ENCODE results near the gene IL24.

IL24 gene

DNA sequence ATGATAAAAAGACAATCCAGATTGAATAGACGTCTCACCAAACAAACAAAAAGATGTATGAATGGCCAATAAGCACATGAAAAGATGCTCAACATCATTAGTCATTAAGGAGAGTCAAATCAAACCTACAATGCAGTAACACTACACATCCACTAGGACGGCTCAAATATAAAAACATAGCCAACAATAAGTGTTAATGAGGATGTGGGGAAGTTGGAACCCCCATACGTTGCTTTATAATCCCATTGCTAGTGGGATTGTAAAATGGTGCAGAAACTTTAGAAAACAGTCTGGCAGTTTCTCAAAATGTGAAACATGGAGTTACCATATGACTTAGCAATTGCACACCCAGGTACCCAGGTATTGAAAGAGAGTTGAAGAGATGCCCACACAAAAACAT is 14.7 kb upstream of the IL24 start:
- DNase-seq, result no peak

DNA sequence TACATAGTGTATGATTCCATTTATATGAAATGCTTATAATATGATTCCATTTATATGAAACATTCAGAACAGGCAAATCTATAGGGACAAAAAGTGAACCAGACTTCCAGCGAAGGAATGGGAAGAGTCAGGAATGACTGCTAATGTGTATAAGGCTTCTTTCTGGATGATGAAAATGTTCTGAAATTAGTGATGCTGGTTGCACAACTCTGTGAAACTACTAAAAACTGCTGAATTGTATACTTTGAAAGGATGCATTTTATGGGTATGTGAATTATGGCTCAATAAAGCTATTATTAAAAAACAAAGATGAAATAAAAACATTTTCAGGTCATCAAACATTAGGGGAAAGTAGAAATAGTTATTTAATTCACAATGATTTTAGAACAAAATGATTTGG is 14.1 kb upstream of the IL24 start:
- DNase-seq, result no peak

DNA sequence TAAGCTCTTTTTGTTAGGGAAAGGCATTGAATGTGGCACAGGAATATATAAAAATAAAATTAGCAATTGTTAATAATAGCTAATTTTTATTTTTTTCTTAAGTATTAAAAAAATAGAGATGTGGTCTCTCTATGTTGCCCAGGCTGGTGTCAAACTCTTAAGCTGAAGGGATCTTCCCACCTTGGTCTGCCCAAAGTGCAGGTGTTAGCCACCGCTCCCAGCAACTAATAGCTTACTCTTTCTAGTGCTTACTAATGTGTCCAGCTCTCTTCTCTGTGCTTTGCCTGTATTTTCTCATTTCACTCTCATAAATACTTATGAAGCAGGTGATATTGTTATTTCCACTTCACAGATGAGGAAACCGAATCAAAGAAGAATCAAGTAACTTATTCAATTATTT is 13.4 kb upstream of the IL24 start:
- no peak for DNase-seq

DNA sequence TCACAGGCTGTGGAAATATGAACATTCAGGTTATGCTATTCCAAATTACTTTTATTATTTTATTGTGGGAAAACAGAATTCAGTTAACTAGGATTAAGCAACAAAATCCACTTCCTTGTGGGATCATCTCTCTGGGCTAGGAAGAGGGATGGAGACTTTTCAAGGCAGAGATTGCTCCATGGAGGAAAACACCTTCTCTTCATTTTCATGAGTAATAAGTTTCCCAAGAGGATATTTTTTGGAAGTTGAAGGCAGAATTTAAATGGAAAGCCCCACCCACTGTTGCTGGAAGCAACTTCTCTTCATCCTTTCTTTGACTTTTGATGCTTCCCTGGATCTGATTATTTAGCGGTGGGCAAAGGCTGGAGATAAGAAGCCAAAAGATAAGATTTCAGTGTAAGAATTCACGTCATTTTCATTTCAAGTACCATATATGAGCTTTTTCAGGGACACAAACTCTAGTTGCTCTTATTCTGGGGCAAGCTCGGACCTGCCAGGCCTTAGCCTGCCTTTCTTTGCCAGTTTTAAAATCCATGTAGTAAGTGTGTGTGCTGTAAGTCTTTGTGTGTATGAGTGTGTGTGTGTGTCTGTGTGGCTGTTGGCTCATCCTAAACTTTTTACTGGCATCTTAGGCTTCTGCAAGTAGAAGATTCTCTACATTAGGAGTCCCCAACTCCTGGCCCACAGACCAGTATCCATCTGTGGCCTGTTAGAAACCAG is 11.7 kb upstream of the IL24 start:
- DNase-seq, result no peak

DNA sequence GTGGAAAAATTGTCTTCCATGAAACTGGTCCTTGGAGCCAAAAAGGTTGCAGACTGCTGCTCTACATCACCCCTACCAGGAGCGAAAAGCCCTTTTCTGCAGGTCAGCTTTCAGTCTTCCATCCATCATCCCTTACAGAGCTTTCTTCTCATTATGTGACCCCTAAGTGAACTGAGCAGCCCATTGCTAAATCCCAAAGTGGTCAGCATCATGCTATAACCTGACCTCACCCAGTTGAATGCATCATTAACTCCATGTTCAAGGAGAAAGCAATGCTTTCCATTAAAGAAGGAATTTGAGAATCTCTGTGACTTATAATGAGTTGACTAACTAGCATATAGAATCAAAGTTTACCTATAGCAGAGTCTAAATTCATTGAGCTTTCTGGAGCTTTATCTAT is 10.4 kb upstream of the IL24 start:
- no peak for DNase-seq

DNA sequence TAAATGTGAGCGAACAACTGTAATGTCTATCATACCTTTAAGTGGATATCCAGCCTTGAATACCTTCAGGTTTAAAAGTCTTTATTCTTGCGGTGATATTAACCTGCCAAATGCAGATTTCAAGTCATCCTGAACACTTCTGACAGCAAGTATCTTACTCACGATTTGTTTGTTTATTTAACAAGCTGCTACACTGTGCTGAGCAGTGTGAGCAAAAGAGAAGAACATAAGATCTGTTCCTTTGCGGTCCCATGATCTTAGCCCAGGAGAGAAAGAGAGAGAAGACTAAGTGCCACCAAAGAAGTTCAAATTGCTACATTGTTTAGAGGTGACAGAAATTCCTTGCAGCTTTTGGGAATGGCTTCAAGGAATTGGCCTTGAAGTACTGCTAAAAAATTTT is 9.5 kb upstream of the IL24 start:
- DNase-seq, result no peak

DNA sequence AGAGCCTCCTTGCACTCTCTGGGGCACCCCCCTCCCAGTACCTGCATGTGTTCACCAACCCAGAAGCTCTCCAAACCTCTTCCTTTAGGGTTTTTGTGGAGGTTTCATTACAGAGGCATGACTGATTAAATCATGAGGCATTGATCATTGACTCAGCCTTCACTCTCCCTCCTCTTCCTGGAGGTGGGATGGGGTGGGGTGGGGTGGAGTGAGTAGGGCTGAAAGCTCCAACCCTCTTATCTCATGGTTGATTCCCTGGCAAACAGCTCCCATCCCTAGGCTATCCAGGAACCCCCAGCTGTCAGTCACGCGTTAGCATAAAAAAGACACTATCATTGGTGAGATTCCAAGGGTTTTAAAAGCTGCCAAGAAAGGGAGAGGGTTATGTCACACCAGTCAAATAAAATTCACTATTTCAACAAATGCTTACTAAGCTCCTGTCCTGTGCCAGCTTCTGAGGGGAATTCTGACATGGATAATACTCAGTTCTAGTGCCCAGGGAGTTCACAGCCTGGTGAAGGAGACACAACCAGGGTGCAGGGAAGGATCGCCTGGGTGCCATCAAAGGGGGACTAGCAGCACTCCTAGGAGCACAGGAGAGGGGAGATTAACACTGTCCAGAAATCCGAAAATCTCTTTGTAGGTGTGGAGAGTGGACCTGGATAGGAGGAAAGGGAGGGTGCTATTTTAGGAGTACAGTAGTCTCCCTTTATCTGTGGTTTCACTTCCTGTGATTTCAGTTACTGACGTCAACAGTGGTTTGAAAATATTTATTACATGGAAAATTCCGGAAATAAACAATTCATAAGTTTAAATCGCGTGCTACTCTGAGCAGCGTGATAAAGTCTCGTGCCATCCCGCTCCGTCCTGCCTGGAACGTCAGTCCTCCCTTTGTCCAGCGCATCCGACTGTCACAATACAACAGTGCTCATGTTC is 6.8 kb upstream of the IL24 start:
- DNase-seq, result no peak

DNA sequence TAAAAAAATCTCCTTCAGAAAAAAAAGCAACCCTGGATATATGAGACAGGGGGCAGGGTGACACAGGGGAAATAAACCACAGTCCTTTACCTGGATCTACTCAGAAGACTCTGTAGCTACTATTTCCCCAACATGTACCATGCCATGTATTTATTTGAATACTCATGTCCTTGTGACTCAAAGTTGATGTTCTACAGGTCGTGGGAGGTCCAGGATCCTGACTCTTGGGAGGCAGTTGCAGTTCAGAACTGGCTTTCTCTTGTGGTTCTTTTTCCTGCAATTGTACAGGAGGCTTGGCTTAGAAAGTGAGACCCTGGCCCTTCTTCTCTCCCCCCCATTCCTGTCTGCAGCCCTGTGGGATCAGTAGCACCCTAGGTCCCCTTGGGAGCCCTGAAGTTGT is 5.8 kb upstream of the IL24 start:
- no peak for DNase-seq

DNA sequence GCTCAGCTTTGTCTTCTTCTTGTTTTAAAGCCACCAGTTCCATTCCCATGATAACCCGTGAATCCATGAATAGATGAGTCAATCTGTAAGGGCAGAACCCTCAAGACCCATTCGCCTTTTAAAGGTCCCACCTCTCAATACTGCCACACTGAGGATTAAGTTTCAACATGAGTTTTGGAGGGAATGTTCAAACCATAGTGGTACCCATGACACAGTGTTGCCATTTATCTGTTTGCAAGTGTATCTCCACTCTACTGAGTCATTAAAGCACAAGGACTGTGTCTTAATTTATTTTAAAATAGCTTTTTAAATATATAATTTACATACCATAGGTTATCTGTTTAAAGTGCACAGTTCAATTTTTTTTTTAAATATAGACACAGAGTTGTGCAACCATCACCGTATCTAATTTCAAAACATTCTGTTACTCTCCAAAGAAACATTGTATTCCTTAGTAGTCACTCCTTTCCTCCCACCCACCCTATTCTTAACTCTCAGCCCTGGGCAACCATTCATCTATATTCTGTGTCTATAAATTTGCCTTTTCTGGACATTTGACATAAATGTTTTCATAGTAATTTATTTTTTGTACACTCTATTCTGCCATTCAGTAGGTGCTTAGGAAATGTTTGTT is 4.8 kb upstream of the IL24 start:
- no peak for DNase-seq

DNA sequence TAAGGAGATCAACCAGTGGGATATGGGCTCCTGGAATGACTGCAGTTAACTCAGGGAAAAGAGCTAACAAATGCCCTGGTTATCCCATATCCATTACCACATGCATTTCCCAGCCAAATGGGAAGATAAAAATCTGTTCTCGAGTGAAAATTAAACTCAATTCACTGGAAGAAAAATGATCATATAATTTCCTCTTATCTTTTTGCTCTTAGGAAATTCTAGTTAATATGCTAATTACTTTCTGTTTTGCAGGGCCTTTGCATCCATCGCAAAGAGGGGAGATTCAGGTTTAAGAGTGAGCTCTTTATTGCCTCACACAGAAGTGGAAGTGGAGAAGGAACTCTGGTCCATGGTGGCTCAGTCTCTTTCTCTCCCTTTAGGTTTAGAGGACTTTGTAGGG is 3.9 kb upstream of the IL24 start:
- no peak for DNase-seq

DNA sequence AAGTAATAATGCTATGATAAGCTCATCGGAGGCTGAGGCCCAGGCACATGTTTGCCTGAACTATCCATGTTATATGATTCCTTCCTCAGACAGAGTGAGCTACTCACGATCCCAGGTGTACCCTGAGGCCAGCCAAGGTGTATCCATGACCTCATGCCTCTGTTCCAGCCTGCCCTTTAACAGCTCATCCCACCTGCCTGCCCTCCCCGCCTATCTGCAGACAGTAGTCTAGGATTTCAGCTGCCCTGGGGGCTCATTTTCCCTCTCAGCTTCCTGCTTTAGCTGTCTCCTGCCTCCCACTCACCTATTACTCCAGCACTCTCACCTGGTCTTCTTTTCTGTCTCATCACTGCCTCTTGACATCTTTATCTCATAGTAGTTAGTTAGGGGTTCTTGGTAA is 1.9 kb upstream of the IL24 start:
- no peak for DNase-seq

DNA sequence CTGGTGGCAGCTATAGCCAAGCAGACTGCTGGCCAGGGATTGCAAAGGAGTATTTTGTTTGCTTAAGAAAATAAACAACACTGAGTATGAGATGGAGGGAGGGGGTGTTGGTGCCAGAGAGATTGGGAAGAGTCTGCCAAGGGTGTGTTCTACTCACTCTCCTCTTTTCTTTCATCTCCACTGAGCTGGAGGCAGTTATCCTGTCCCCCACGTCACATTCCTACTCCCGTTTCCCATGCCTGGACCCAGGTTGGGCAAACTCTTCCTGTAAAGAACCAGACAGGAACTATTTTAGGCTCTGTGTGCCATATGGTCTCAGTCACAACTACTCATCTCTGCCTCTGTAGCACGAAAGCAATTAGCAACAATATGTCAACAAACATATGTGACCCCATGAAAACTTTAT is 1.4 kb upstream of the IL24 start:
- DNase-seq, result no peak

DNA sequence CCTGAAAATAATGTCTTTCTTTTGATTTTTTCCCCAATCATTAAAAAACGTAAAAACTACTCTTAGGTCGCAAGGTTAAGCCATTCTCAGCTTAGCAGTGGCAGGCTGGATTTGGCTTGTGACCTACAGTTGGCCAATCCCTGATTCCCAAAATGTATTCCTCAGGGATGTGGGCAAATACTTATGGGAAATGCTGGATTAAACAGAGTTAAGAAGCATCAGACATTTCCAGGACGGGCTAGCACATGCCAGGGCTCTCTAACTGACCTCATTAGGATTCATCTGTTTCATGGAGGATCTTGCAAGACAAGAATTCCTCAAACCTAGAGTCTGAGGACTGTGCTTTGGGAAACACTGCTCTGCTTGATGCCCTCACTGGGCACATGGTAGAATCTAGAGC is 982 bp upstream of the IL24 start:
- DNase-seq, result no peak

DNA sequence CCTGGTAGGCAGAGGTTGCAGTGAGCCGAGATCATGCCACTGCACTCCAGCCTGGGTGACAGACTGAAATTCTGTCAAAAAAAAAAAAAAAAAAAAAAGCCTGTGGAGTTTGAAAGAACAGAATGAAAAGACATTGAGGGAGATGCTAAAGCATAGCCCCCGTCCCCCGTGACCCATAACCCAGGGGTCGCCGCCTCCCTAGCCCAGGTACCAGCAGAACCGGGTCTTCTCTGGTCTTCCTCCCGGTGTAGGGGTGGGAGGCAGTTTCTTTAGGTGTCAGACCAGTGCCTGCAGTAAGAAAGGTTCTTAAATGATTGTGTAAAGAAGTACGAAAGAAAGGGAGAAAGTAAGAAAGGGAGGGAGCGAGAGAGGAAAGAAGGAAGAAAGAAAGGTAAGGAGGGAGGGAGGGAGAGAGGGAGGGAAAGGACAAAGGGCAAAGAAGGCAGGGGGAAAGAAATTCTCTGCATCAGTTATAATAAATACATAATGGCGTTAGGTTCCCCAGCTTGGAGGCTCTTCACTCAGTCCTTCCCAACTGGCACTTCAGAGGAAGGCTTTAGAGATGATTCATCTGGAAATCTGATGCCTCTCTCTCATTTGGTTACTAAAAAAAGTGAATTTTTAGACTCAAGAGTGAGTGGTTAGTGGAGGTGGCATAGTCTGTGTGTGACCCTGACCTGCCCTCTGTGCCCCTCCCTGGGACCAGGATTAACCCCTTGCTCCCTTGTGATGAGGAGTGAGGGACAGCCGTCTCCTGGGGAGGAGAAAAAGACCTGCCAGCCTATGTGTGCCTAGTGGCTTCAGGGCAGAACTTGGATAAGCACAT is 1.1 kb downstream of the IL24 start:
- DNase-seq, result no peak

DNA sequence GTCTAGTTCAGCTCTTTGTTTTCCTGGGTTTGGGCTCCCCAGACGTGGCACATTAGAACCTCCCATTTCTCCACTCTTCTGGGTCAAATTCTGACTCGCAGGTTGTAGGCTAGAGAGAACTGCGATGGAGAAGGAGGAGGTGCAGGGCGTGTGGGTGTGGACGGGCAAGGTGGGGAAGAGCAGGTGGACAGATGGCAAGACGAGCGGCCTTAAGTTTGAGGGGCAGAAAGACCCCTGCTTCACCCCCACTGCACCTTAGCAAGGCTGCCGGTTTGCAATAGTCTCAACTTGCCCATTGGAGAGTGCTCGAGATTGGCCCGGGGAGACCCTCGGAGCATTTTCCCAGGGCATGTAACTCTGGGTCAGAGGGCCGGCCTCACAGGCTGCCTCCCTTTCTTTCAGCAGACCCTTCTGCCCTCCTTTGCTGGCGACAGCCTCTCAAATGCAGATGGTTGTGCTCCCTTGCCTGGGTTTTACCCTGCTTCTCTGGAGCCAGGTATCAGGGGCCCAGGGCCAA is 1.7 kb downstream of the IL24 start:
- no peak for DNase-seq

DNA sequence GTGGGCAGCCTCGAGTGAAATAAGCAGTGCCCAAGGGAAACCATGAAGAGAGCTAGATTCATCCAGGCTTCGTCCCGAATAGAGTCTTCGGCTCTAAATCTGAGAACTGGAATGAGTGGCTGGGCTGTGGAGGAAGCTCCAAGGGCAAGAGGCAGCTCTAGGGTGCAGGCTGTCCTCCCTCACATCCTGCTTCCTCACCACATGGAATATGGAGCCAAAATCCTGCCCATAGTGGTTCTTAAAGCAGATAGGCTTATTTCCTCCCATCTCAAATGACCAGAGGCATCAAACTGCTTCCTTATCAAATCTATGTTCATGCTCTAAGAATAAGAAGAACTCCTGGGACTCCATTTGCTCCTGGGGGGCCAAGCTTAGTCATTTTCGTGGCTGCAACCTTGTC is 2.5 kb downstream of the IL24 start:
- DNase-seq, result no peak

DNA sequence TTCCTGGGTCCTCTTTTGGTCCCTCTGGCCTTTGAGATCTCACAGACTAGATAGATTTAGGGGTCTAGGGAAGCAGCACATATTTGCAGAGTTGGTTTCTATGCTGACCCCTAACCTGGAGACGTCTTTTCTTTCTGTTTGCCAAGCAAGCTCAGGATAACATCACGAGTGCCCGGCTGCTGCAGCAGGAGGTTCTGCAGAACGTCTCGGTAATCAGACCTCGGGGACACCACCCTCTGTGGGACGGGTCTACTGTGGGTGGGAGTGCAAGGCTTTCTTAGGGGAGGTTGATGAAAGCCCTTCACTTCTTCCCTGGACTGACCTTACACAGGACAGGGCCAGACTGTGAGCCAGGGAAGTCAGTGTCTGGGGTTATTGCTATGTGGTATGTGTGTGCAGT is 2.9 kb downstream of the IL24 start:
- DNase-seq, result no peak

DNA sequence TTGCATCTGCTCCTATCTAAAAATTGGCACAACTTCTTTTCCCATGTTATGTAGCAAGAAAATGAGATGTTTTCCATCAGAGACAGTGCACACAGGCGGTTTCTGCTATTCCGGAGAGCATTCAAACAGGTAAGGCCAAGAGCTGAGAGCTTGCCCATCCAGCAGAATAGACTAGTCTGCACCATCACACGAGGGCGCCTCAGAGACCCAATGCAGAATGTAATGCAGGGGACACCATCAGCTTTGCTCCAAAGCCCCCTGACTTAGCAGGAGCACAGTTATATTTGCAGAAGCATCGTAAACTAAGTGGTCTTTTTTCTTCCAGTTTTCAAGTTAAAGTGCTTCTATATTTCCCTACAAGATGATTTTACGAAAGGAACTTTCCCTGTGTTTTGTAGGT is 4.7 kb downstream of the IL24 start:
- DNase-seq, result no peak

DNA sequence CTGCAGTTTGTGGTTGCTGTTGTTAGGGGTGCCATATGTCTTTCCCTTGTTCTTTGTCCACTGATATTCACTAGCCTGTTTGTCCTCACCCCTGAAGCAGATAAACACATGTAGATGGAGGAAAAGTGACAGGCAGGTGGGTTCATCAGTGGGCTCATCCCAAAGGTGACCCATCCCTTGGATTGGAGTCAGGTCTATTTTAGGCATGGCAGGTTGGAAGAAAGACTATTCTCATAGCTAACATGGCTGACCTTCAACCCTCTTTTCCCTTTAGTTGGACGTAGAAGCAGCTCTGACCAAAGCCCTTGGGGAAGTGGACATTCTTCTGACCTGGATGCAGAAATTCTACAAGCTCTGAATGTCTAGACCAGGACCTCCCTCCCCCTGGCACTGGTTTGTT is 5.5 kb downstream of the IL24 start:
- DNase-seq, result no peak

DNA sequence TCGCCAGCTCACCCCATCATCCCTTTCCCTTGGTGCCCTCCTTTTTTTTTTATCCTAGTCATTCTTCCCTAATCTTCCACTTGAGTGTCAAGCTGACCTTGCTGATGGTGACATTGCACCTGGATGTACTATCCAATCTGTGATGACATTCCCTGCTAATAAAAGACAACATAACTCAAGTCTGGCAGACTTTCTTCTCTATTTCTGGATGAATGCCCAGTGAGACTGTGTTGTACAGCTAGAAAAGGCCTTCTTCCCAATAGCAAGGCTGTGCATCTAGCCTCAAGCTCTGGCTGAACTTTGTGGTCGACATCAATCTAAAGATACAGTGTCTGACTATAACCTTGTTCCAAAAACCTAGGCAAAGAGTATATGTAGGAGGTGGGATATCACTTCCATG is 6.4 kb downstream of the IL24 start:
- DNase-seq, result no peak

DNA sequence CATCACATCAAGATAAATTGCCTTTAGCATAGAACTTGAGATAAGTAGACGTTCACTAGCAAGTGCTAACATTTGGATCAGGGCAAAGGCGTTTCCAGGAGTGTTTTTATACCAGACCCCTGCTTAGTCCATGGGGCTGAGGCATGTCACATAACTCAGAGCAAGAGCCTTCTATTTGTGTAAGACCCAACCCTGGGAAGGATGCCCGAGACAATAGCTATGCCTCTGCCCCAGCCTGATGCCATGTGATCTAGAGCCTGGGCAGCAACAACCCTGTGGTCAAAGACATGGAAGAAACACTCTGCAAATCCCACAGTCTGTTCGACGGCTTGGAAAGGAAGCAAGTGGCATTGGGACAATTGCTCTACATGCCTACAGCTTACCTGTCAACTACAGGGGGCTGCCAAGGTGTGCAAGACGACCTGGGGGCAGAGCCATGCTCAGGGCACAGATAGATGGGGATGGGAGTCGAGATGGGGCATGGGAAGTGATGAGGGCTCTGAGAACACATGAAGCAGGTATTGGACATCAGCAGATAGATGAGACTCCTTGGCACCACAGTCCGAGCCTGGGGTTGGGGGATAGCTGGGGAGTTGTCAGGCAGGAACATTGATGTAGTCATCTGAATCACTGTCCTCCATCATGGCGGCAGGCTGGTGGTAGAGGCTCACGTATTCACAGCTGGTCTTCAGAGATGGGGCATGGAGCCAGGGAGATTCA is 7.3 kb downstream of the IL24 start:
- DNase-seq, result no peak
